Spleen (tissue), 11 donors: ENCODE data around the gene RERG. TPM values are rescaled to one million over a fixed set of nuclear protein-coding genes. Genes with fewer than 3 reads are reported as not detected.

Experiments
- DNase-seq: peaks from one replicate; pipeline ENCODE4 v3.0.0-alpha.2; 2020
- H3K27ac ChIP-seq, 8 donors: fragments of 200-600 bp; sonication (generic) in 7 of 8; 1 replicate in 4 of 8; 2 replicates in 4 of 8; pipeline versions ENCODE4 v1.5.0 to v1.8.0; 2016 to 2021; ENCODE audit warnings: inconsistent platforms in 4 of 8, mild to moderate bottlenecking in 4 of 8, moderate library complexity in 1 of 8
- H3K27me3 ChIP-seq, 7 donors: fragments of 200-600 bp; sonication (generic) in 6 of 7; replicated peaks in 1 of 7; 1 replicate in 4 of 7; 2 replicates in 3 of 7; pipeline versions ENCODE4 v1.5.0 to v1.8.0; 2016 to 2021; ENCODE audit warnings: inconsistent platforms in 3 of 7, mild to moderate bottlenecking in 1 of 7
- H3K36me3 ChIP-seq, 6 donors: fragments of 200-600 bp; sonication (generic) in 5 of 6; 1 replicate in 4 of 6; 2 replicates in 2 of 6; pipeline versions ENCODE4 v1.5.0 to v1.8.0; 2016 to 2021; ENCODE audit warnings: inconsistent platforms in 2 of 6
- H3K4me1 ChIP-seq, 6 donors: fragments of 200-600 bp; sonication (generic) in 5 of 6; 1 replicate in 3 of 6; 2 replicates in 3 of 6; pipeline versions ENCODE4 v1.5.0 to v1.8.0; 2016 to 2021; ENCODE audit warnings: inconsistent platforms in 3 of 6
- H3K4me3 ChIP-seq, 8 donors: fragments of 200-600 bp; sonication (generic) in 7 of 8; 1 replicate in 4 of 8; 2 replicates in 4 of 8; pipeline versions ENCODE4 v1.5.0 to v1.8.0; 2016 to 2021; ENCODE audit warnings: inconsistent platforms in 4 of 8, mild to moderate bottlenecking in 4 of 8, moderate library complexity in 2 of 8
- H3K9me3 ChIP-seq, 8 donors: fragments of 200-600 bp; sonication (generic) in 7 of 8; 1 replicate in 4 of 8; 2 replicates in 4 of 8; pipeline versions ENCODE4 v1.5.0 to v1.8.0; 2016 to 2021; ENCODE audit warnings: inconsistent platforms in 4 of 8
- CTCF ChIP-seq, 11 experiments: fragments of 200-600 bp in 7 of 11; fragments of 450-650 bp in 4 of 11; sonication (generic) in 4 of 11; IDR thresholded peaks in 8 of 11; conservative IDR thresholded peaks in 3 of 11; 1 replicate in 7 of 11; 2 replicates in 4 of 11; pipeline versions ENCODE4 v1.4.0 to v1.8.0; 2016 to 2021; ENCODE audit warnings: antibody characterized with exemption in 11 of 11, inconsistent platforms in 4 of 11, mild to moderate bottlenecking in 1 of 11
- POLR2A ChIP-seq, 3 donors: fragments of 450-650 bp; IDR thresholded peaks; one replicate each; pipeline ENCODE4 v1.5.1; 2017; ENCODE audit warnings: antibody characterized with exemption in 3 of 3, mild to moderate bottlenecking in 1 of 3
- POLR2AphosphoS5 ChIP-seq, 3 donors: sonication (generic); formaldehyde crosslinking; IDR thresholded peaks; one replicate each; pipeline ENCODE4 v1.5.1; 2017; ENCODE audit warnings: antibody characterized with exemption in 3 of 3
- WGBS, 5 donors: extraction: QIAGEN DNeasy Blood & Tissue Kit in 3 of 5; methylation state at CpG; one replicate each; pipeline versions ENCODE4 v1.1.5 to v1.1.7; 2013 to 2018; 5-methylcytosine and 5-hydroxymethylcytosine counted together
- intact Hi-C: fragments of 100-400 bp; cut with DNase I; formaldehyde crosslinking; loops from one replicate; pipeline ENCODE4 v1.15.0; 2023; ENCODE audit warnings: low total_unique reads
- polyA plus RNA-seq, 3 donors: library from polyadenylated mRNA; stranded (reverse); fragments of 200-250 nt; gene quantifications; one replicate each; pipeline ENCODE4 v1.2.1, GENCODE V29; 2013
- total RNA-seq, 7 donors: library from RNA; depleted of rRNA in 3 of 7; stranded (reverse); fragments of >200 nt in 3 of 7; fragmentation: NEBNext Ultra II Directional in 4 of 7; extraction: Animal tissue kit (Norgen Biotek cat#: 25700) in 4 of 7; gene quantifications; one replicate each; pipeline versions ENCODE4 v1.1.0 to v1.2.1, GENCODE V29; 2016 to 2021
- donor health status: healthy with polysubstance abuse.
- donor health status: DM: no; HTN: no; CAD: no; lungs with moderate emphysema.
- donor health status: DM: no; HTN: no; CAD: no.
- donor health status: Bipolar disorder and iron deficiency.
- donor health status: healthy.
- donor health status: DM: no; HTN: no; CAD: no.
- donor health status: DM: yes; HTN: yes; CAD: no.

The RERG gene
- total and polyA plus RNA-seq, 10 donors: 10.1 to 74.7 (median 38.0) TPM

- no peaks in the 10 kb centered on the region for H3K36me3 ChIP-seq
- TF ChIP-seq POLR2A (IDR thresholded peaks at IDR 0.05): no peak
- TF ChIP-seq POLR2AphosphoS5 (IDR thresholded peaks at IDR 0.05): no peak
- no peak for TF ChIP-seq CTCF (IDR thresholded peaks at IDR 0.05 in 8 of 11, conservative IDR thresholded peaks at IDR 0.05 in 3 of 11)
- 63 to 89% (median 75%) methylated on average over 2 of the region's 2 CpGs for WGBS, 5 donors
- H3K9me3 ChIP-seq: no peaks in the 10 kb centered on the region
- no peak for DNase-seq
- H3K27me3 ChIP-seq: peaks cover 0 to 4% (median 0%) of the 10 kb centered on the region in 7 donors
- H3K4me1 ChIP-seq: no peaks in the 10 kb centered on the region
- H3K4me3 ChIP-seq: no peak overlapping the region
- H3K27ac ChIP-seq: peak overlapping the region in 1 of 8 donors; percentile 25
- intact Hi-C loops: no loop called here
These were observed 40.9 kb downstream of the RERG start for GRCh38 chr12:15180325-15180724.

- DNase-seq: no peak
- TF ChIP-seq POLR2AphosphoS5 (IDR thresholded peaks at IDR 0.05): no peak
- TF ChIP-seq POLR2A (IDR thresholded peaks at IDR 0.05): no peak
- no peak for TF ChIP-seq CTCF (IDR thresholded peaks at IDR 0.05 in 8 of 11, conservative IDR thresholded peaks at IDR 0.05 in 3 of 11)
- WGBS, 5 donors: 71 to 90% (median 82%) methylated on average over 2 of the region's 2 CpGs
- Histone ChIP-seq H3K4me3 (no peak overlapping the region), H3K36me3 (no peaks in the 10 kb centered on the region), H3K27me3 (peaks cover 0 to 4% (median 0%) of the 10 kb centered on the region in 7 donors), H3K27ac (peak overlapping the region in 1 of 8 donors; percentile 6), H3K4me1 (no peaks in the 10 kb centered on the region), H3K9me3 (no peaks in the 10 kb centered on the region)
- intact Hi-C loops: no loop called here
These were observed 41.5 kb downstream of the RERG start for GRCh38 chr12:15179672-15180071.

GRCh38 chr12:15173142-15173541 is 48.1 kb downstream of the RERG start:
- 93 to 100% (median 94%) methylated on average over 2 of the region's 2 CpGs for whole genome bisulfite sequencing, 5 donors
- peaks cover 0 to 4% (median 0%) of the 10 kb centered on the region in 7 donors for H3K27me3 ChIP-seq
- no peak for DNase-seq
- intact Hi-C loops: no loop called here
- H3K4me1 ChIP-seq: no peaks in the 10 kb centered on the region
- H3K27ac ChIP-seq: no peak overlapping the region
- no peak for TF ChIP-seq CTCF (IDR thresholded peaks at IDR 0.05 in 8 of 11, conservative IDR thresholded peaks at IDR 0.05 in 3 of 11)
- TF ChIP-seq POLR2AphosphoS5 (IDR thresholded peaks at IDR 0.05): no peak
- no peak for TF ChIP-seq POLR2A (IDR thresholded peaks at IDR 0.05)
- peaks cover 0 to 7% (median 2%) of the 10 kb centered on the region in 8 donors for H3K9me3 ChIP-seq
- no peak overlapping the region for H3K4me3 ChIP-seq
- no peaks in the 10 kb centered on the region for H3K36me3 ChIP-seq

DNA sequence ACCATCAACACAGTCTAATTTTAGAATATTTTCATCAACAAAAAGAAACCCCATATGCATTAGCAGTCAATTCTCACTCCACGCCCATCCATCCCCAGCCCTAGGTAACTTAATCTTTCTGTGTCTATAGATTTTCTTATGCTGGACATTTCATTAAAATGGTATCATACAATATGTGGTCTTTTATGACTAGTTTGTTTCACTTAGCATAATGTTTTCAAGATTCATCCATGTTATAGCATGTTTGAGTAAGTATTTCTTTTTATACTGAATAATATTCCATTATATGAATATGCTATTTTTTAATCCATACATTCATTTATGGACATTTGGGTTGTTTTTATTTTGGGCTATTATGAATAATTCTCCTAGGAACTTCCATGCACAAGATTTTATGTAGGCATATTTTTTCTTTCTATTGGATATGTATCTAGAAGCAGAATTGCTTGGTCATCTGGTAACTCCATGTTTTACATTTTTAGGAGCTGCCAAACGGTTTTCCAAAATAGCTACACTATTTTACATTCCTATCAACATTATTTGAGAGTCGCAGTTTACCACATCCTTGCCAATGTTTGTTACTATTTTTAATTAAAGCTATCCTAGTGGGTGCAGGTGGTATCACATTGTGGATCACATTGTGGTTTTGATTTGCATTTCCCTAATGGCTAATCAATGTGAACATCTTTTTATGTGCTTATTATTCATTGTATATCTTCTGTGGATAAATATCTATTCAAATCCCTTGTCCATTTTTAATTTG is 49.0 kb downstream of the RERG start:
- H3K9me3 ChIP-seq: peaks cover 0 to 7% (median 2%) of the 10 kb centered on the region in 8 donors
- 69 to 79% (median 76%) methylated on average over 3 of the region's 3 CpGs for WGBS, 5 donors
- H3K36me3 ChIP-seq: no peaks in the 10 kb centered on the region
- H3K27ac ChIP-seq: no peak overlapping the region
- H3K4me3 ChIP-seq: no peak overlapping the region
- H3K4me1 ChIP-seq: no peaks in the 10 kb centered on the region
- peaks cover 0 to 4% (median 0%) of the 10 kb centered on the region in 7 donors for H3K27me3 ChIP-seq
- intact Hi-C loops: no loop called here
- DNase-seq: no peak
- TF ChIP-seq CTCF (IDR thresholded peaks at IDR 0.05 in 8 of 11, conservative IDR thresholded peaks at IDR 0.05 in 3 of 11) (no peak), POLR2A (IDR thresholded peaks at IDR 0.05) (no peak), POLR2AphosphoS5 (IDR thresholded peaks at IDR 0.05) (no peak)
